HepG2 (cell line): Measurements from ENCODE around the gene HDDC3. TPM values are rescaled to one million over a fixed set of nuclear protein-coding genes. Genes with fewer than 3 reads are reported as not detected.
A peak's percentile ranks its signal among the peaks of the same experiment; 100 is the strongest.

ENCODE experiments used
- ATF3 ChIP-seq: sonication (generic); formaldehyde crosslinking; IDR thresholded peaks from 2 replicates; pipeline ENCODE4 v1.4.0; 2020; ENCODE audit warnings: missing genetic modification reagents
- CENPBD1 ChIP-seq: sonication (generic); formaldehyde crosslinking; IDR thresholded peaks from 2 replicates; pipeline ENCODE4 v1.8.0; 2022; ENCODE audit warnings: missing genetic modification reagents, low read depth, mild to moderate bottlenecking, borderline replicate concordance
- GABPB1 ChIP-seq: IDR thresholded peaks from 2 replicates; pipeline ENCODE4 v1.6.1; 2016; ENCODE audit warnings: mild to moderate bottlenecking, missing genetic modification reagents, moderate library complexity, missing compliant biosample characterization
- KDM5A ChIP-seq: fragments of 200-600 bp; sonication (generic); IDR thresholded peaks from 2 replicates; pipeline ENCODE4 v1.7.0; 2018; ENCODE audit warnings: antibody characterized with exemption, mild to moderate bottlenecking, low read length, borderline replicate concordance
- KLF13 ChIP-seq: sonication (generic); formaldehyde crosslinking; IDR thresholded peaks from 2 replicates; pipeline ENCODE4 v1.4.0; 2020; ENCODE audit warnings: mild to moderate bottlenecking, missing genetic modification reagents
- NBN ChIP-seq: fragments of 450-650 bp; conservative IDR thresholded peaks from 2 replicates; pipeline ENCODE4 v1.6.1; 2017
- ONECUT2 ChIP-seq: sonication (generic); formaldehyde crosslinking; IDR thresholded peaks from 2 replicates; pipeline ENCODE4 v1.4.0; 2020; ENCODE audit warnings: missing genetic modification reagents
- POGZ ChIP-seq: sonication (generic); formaldehyde crosslinking; IDR thresholded peaks from 2 replicates; pipeline ENCODE4 v1.4.0; 2020; ENCODE audit warnings: mild to moderate bottlenecking, missing genetic modification reagents
- SALL1 ChIP-seq: sonication (generic); formaldehyde crosslinking; IDR thresholded peaks from 2 replicates; pipeline ENCODE4 v1.8.0; 2022; ENCODE audit warnings: mild to moderate bottlenecking, missing genetic modification reagents
- SOX5 ChIP-seq: IDR thresholded peaks from 2 replicates; pipeline ENCODE4 v1.6.1; 2016; ENCODE audit warnings: borderline replicate concordance
- TAF1 ChIP-seq: sonication (generic); formaldehyde crosslinking; IDR thresholded peaks from 2 replicates; pipeline ENCODE4 v1.4.0; 2020; ENCODE audit warnings: missing genetic modification reagents
- THAP7 ChIP-seq: sonication (generic); formaldehyde crosslinking; IDR thresholded peaks from 2 replicates; pipeline ENCODE4 v1.8.1; 2023; ENCODE audit warnings: mild to moderate bottlenecking, missing genetic modification reagents
- ZNF3 ChIP-seq: IDR thresholded peaks from 2 replicates; pipeline ENCODE4 v1.7.0; 2017; ENCODE audit warnings: inconsistent platforms
- ZNF331 ChIP-seq: sonication (generic); formaldehyde crosslinking; IDR thresholded peaks from 2 replicates; pipeline ENCODE4 v1.4.0; 2020; ENCODE audit warnings: missing genetic modification reagents
- ZNF350 ChIP-seq: sonication (generic); formaldehyde crosslinking; IDR thresholded peaks from 2 replicates; pipeline ENCODE4 v1.4.0; 2020; ENCODE audit warnings: mild to moderate bottlenecking, low read depth, missing genetic modification reagents, borderline replicate concordance
- ZNF546 ChIP-seq: sonication (generic); formaldehyde crosslinking; conservative IDR thresholded peaks from 2 replicates; pipeline ENCODE4 v1.8.1; 2023; ENCODE audit warnings: mild to moderate bottlenecking, missing genetic modification reagents
- ZNF776 ChIP-seq: sonication (generic); formaldehyde crosslinking; IDR thresholded peaks from 2 replicates; pipeline ENCODE4 v1.4.0; 2020; ENCODE audit warnings: mild to moderate bottlenecking, missing genetic modification reagents
- polyA plus RNA-seq, 8 experiments: library from polyadenylated mRNA; depleted of rRNA in 3 of 8; stranded (reverse) in 7 of 8; unstranded in 1 of 8; fragments of >200 nt; fragmentation: Illumina TruSeq in 4 of 8; extraction: Trizol in 4 of 8; gene quantifications; 2 replicates each; pipeline versions ENCODE4 v1.2.1 to v1.2.3, GENCODE V29; 2011 to 2016; ENCODE audit warnings: low read depth in 4 of 8, missing spikeins in 1 of 8, mixed read lengths in 1 of 8; ENCODE audit not compliant: insufficient read depth in 1 of 8
- total RNA-seq, 5 experiments: library from RNA; depleted of rRNA; stranded (reverse); fragments of >200 nt; fragmentation: Illumina TruSeq; extraction: Trizol; gene quantifications; 2 replicates each; pipeline ENCODE4 v1.2.3, GENCODE V29; 2016; ENCODE audit warnings: low read depth in 1 of 5
- TF ChIP-seq, protein P1 (sequence below): sonication (generic); formaldehyde crosslinking; IDR thresholded peaks from 2 replicates; pipeline ENCODE4 v1.9.0; 2021; ENCODE audit warnings: missing genetic modification reagents, mild to moderate bottlenecking, borderline replicate concordance
- TF ChIP-seq, protein P2 (sequence below): sonication (generic); formaldehyde crosslinking; IDR thresholded peaks from 2 replicates; pipeline ENCODE4 v1.4.0; 2020; ENCODE audit warnings: mild to moderate bottlenecking, missing genetic modification reagents

The HDDC3 gene
- total and polyA plus RNA-seq, 2 of the 13 experiments (the other 11 are each of a cell fraction or from before 2014, with no cell fraction given), result 18.7 to 28.3 TPM

DNA sequence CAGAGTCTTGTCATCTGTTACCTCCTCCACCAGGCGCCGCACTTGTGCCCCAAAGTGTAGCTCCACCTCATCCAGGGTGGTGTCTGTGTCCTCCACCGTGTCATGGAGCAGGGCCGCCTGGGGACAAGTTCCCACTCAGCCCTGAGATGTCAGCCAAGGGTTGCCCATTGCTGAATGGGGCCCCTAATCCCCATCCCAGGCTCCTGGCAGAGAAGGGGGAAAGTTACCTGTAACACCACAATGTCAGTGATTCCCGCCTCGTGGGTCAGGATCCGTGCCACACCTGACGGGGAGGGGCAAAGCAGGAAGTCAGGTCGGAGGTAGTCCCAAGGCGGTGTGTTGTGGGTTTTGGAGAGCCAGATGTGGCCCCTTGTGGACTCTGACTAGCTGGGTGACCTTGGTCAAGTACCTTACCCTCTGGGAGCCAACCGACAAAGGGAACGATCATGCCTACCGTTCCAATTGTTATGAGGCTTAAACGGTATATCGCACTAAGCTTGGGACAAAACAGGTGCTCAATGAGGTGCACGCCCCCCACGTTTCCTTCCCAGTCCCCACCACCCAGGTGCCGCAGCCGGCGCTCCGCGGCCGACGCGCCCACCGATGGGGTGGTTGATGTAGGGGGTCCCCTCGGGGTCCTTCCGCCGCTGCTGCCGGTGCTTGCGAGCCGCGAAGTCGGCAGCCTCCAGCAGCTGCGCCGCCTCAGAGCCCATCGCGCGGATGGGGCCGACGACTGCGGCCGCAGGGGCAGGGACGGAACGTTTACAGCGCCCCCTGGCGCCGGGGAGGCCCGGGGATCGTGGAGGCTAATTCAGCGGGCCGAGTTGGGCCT, at the start of gene HDDC3 (continued):
- TF ChIP-seq, protein P1, sequence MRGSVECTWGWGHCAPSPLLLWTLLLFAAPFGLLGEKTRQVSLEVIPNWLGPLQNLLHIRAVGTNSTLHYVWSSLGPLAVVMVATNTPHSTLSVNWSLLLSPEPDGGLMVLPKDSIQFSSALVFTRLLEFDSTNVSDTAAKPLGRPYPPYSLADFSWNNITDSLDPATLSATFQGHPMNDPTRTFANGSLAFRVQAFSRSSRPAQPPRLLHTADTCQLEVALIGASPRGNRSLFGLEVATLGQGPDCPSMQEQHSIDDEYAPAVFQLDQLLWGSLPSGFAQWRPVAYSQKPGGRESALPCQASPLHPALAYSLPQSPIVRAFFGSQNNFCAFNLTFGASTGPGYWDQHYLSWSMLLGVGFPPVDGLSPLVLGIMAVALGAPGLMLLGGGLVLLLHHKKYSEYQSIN (CRISPR knock-in tag), result no peak
- TF ChIP-seq ZNF331 (CRISPR knock-in tag) (peak; percentile 85), POGZ (CRISPR knock-in tag) (peak; percentile 93), KLF13 (no peak), ZNF776 (CRISPR knock-in tag) (peak; percentile 85), KDM5A (peak; percentile 80; the same call in 1 of the 2 replicates), ONECUT2 (CRISPR knock-in tag) (no peak), THAP7 (no peak), ATF3 (CRISPR knock-in tag) (peak; percentile 34), ZNF546 (no peak; the same call in 1 of the 2 replicates), ZNF3 (no peak), GABPB1 (CRISPR knock-in tag) (peak; percentile 89), TAF1 (CRISPR knock-in tag) (peak; percentile 84; the same call in 1 of the 2 replicates), CENPBD1 (CRISPR knock-in tag) (no peak), SOX5 (CRISPR knock-in tag) (no peak; the same call in 1 of the 2 replicates), NBN (no peak), ZNF350 (CRISPR knock-in tag) (peak; percentile 69; the same call in 1 of the 2 replicates), SALL1 (peak; percentile 53; the same call in 1 of the 2 replicates)
- TF ChIP-seq, protein P2, sequence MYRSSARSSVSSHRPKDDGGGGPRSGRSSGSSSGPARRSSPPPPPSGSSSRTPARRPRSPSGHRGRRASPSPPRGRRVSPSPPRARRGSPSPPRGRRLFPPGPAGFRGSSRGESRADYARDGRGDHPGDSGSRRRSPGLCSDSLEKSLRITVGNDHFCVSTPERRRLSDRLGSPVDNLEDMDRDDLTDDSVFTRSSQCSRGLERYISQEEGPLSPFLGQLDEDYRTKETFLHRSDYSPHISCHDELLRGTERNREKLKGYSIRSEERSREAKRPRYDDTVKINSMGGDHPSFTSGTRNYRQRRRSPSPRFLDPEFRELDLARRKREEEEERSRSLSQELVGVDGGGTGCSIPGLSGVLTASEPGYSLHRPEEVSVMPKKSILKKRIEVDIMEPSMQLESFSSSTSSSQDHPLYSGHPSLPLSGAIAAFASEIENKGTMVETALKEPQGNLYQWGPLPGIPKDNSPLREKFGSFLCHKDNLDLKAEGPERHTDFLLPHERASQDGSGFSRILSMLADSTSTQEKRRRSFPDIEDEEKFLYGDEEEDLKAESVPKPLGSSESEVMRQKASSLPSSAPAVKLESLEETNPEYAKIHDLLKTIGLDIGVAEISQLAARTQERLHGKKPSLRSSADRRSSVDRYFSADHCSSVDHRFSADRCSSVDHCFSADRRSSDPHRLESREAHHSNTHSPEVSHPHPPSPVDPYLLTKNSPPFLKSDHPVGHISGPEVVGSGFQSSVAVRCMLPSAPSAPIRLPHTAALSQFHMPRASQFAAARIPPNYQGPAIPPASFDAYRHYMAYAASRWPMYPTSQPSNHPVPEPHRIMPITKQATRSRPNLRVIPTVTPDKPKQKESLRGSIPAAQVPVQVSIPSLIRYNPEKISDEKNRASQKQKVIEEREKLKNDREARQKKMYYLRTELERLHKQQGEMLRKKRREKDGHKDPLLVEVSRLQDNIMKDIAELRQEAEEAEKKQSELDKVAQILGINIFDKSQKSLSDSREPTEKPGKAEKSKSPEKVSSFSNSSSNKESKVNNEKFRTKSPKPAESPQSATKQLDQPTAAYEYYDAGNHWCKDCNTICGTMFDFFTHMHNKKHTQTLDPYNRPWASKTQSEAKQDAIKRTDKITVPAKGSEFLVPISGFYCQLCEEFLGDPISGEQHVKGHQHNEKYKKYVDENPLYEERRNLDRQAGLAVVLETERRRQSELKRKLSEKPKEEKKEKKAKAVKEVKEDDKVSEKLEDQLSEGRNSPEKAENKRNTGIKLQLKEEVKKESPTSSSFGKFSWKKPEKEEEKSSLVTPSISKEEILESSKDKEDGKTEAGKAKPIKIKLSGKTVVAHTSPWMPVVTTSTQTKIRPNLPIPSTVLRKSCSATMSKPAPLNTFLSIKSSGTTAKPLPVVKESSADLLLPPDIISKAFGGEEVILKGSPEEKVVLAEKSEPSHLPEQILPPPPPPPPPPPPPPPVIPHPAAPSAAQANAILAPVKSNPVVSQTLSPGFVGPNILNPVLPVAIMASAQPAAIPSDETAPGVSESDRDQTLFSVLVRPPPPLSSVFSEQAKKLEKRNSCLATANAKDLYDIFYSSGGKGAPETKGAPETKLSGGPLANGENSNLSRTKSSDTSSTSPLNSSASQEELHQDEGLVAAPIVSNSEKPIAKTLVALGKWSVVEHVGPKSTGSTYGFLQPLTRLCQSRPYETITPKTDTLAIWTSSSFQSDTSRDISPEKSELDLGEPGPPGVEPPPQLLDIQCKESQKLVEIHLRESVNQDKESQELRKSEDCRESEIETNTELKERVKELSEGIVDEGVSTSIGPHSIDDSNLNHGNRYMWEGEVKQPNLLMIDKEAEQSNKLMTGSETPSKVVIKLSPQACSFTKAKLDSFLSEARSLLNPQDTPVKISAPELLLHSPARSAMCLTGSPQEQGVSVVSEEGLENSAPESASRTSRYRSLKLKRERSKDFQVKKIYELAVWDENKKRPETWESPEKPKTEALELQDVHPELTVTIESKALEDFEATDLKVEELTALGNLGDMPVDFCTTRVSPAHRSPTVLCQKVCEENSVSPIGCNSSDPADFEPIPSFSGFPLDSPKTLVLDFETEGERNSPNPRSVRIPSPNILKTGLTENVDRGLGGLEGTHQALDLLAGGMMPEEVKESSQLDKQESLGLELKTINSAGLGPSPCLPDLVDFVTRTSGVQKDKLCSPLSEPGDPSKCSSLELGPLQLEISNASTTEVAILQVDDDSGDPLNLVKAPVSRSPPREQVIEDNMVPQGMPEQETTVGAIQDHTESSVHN, result 0 out of 2 replicates have a peak, but pooled peaks have one; percentile 23
